HG03432 (cell line): ENCODE measurements around the gene PCTP.

Source experiments
- ATAC-seq: cut with Tn5 transposase; IDR thresholded peaks from one replicate; pipeline ENCODE4 v1.9.1; 2021; ENCODE audit warnings: mild to moderate bottlenecking, moderate library complexity; ENCODE audit not compliant: unreplicated experiment

PCTP gene

GRCh38 chr17:55751720-55752250 is 934 bp downstream of the PCTP start:
- ATAC-seq, result no peak

- ATAC-seq, result no peak
Measured at GRCh38 chr17:55756689-55757088, 5.8 kb downstream of the PCTP start.

- ATAC-seq, result peak; percentile 64
Measured at GRCh38 chr17:55757659-55758058, 6.8 kb downstream of the PCTP start.

- ATAC-seq, result no peak
Measured at GRCh38 chr17:55758171-55758570, 7.3 kb downstream of the PCTP start.

- no peak for ATAC-seq
Measured at GRCh38 chr17:55760643-55761355, 9.9 kb downstream of the PCTP start.

- no peak for ATAC-seq
Measured at GRCh38 chr17:55762086-55762858, 11.4 kb downstream of the PCTP start.

- no peak for ATAC-seq
Measured at GRCh38 chr17:55763856-55764255, 13.0 kb downstream of the PCTP start.

GRCh38 chr17:55764610-55765009 is 13.8 kb downstream of the PCTP start:
- ATAC-seq, result no peak

- ATAC-seq, result no peak
Measured at GRCh38 chr17:55765472-55765871, 14.6 kb downstream of the PCTP start.

- ATAC-seq, result no peak
Measured at GRCh38 chr17:55768936-55769624, 18.2 kb downstream of the PCTP start.

- ATAC-seq, result no peak
Measured at GRCh38 chr17:55769625-55770000, 18.8 kb downstream of the PCTP start.

- ATAC-seq, result no peak
Measured at GRCh38 chr17:55770196-55770870, 19.5 kb downstream of the PCTP start.

- ATAC-seq, result no peak
Measured at GRCh38 chr17:55772086-55772485, 21.2 kb downstream of the PCTP start.

- no peak for ATAC-seq
Measured at GRCh38 chr17:55773671-55774070, 22.8 kb downstream of the PCTP start.

GRCh38 chr17:55774846-55775271 is 24.0 kb downstream of the PCTP start:
- ATAC-seq, result no peak

- ATAC-seq, result no peak
Measured at GRCh38 chr17:55776271-55776670, 25.4 kb downstream of the PCTP start.

GRCh38 chr17:55777471-55777971 is 26.7 kb downstream of the PCTP start:
- no peak for ATAC-seq

- no peak for ATAC-seq
Measured at GRCh38 chr17:55778389-55779118, 27.7 kb downstream of the PCTP start.

GRCh38 chr17:55783684-55784245 is 32.9 kb downstream of the PCTP start:
- ATAC-seq, result no peak

GRCh38 chr17:55784666-55785065 is 33.8 kb downstream of the PCTP start:
- no peak for ATAC-seq
